Osteocyte (in vitro differentiated cells): ENCODE data around the gene ANKFY1. TPM values are rescaled to one million over a fixed set of nuclear protein-coding genes. Genes with fewer than 3 reads are reported as not detected.

Source experiments
- DNase-seq: peaks from one replicate; pipeline ENCODE4 v3.0.0; 2021; ENCODE audit warnings: mixed read lengths; ENCODE audit not compliant: unreplicated experiment; ENCODE audit errors: extremely low spot score
- H3K27ac Mint-ChIP-seq: one replicate; pipeline ENCODE4 v1.8.0; 2021; ENCODE audit warnings: mild to moderate bottlenecking, mixed read lengths; ENCODE audit not compliant: unreplicated experiment
- H3K27me3 Mint-ChIP-seq: one replicate; pipeline ENCODE4 v1.8.0; 2021; ENCODE audit warnings: mixed read lengths; ENCODE audit not compliant: unreplicated experiment
- H3K36me3 Mint-ChIP-seq: one replicate; pipeline ENCODE4 v1.8.0; 2021; ENCODE audit warnings: mixed read lengths; ENCODE audit not compliant: unreplicated experiment
- H3K4me1 Mint-ChIP-seq: one replicate; pipeline ENCODE4 v1.8.0; 2021; ENCODE audit warnings: mixed read lengths; ENCODE audit not compliant: unreplicated experiment
- H3K4me3 Mint-ChIP-seq: one replicate; pipeline ENCODE4 v1.8.0; 2021; ENCODE audit warnings: mild to moderate bottlenecking, moderate library complexity, mixed read lengths; ENCODE audit not compliant: unreplicated experiment
- H3K9me3 Mint-ChIP-seq: one replicate; pipeline ENCODE4 v1.8.0; 2021; ENCODE audit warnings: mixed read lengths; ENCODE audit not compliant: unreplicated experiment
- CTCF ChIP-seq: fragments of 200-600 bp; sonication (generic); IDR thresholded peaks from 2 replicates; pipeline ENCODE4 v1.5.0; 2021; ENCODE audit warnings: antibody characterized with exemption, mild to moderate bottlenecking, moderate library complexity
- total RNA-seq: library from RNA; stranded (reverse); gene quantifications from 2 replicates; pipeline ENCODE4 v1.2.1, GENCODE V29; 2021

Gene ANKFY1
- total RNA-seq, 1 donor from 2014 or later = 61.2 TPM

- Mint-ChIP-seq H3K27ac (peak overlapping the region; percentile 81), H3K4me1 (peaks cover 68% of the 10 kb centered on the region), H3K9me3 (no peaks in the 10 kb centered on the region), H3K4me3 (no peak overlapping the region), H3K36me3 (peaks cover 32% of the 10 kb centered on the region), H3K27me3 (no peaks in the 10 kb centered on the region)
- TF ChIP-seq CTCF = no peak
- DNase-seq = no peak
These were observed 55.5 kb downstream of the ANKFY1 start for GRCh38 chr17:4208238-4208637.

- H3K4me3 Mint-ChIP-seq = no peak overlapping the region
- peaks cover 66% of the 10 kb centered on the region for H3K4me1 Mint-ChIP-seq
- peaks cover 32% of the 10 kb centered on the region for H3K36me3 Mint-ChIP-seq
- peak overlapping the region; percentile 81 for H3K27ac Mint-ChIP-seq
- DNase-seq = no peak
- no peaks in the 10 kb centered on the region for H3K9me3 Mint-ChIP-seq
- no peaks in the 10 kb centered on the region for H3K27me3 Mint-ChIP-seq
- no peak for TF ChIP-seq CTCF
These were observed 56.8 kb downstream of the ANKFY1 start for GRCh38 chr17:4206962-4207361.

- peaks cover 68% of the 10 kb centered on the region for H3K4me1 Mint-ChIP-seq
- TF ChIP-seq CTCF = no peak
- no peaks in the 10 kb centered on the region for H3K27me3 Mint-ChIP-seq
- DNase-seq = no peak
- no peaks in the 10 kb centered on the region for H3K9me3 Mint-ChIP-seq
- no peak overlapping the region for H3K4me3 Mint-ChIP-seq
- H3K27ac Mint-ChIP-seq = peak overlapping the region; percentile 81
- H3K36me3 Mint-ChIP-seq = peaks cover 32% of the 10 kb centered on the region
These were observed 57.9 kb downstream of the ANKFY1 start for GRCh38 chr17:4205917-4206316.

- H3K27ac Mint-ChIP-seq = peak overlapping the region; percentile 97
- peak; percentile 87 for DNase-seq
- H3K36me3 Mint-ChIP-seq = peaks cover 29% of the 10 kb centered on the region
- peaks cover 65% of the 10 kb centered on the region for H3K4me1 Mint-ChIP-seq
- peak overlapping the region; percentile 38 for H3K4me3 Mint-ChIP-seq
- TF ChIP-seq CTCF = no peak
- H3K9me3 Mint-ChIP-seq = no peaks in the 10 kb centered on the region
- no peaks in the 10 kb centered on the region for H3K27me3 Mint-ChIP-seq
These were observed 59.0 kb downstream of the ANKFY1 start for GRCh38 chr17:4204710-4205173.

GRCh38 chr17:4204190-4204589 is 59.6 kb downstream of the ANKFY1 start:
- peaks cover 25% of the 10 kb centered on the region for H3K36me3 Mint-ChIP-seq
- H3K4me1 Mint-ChIP-seq = peaks cover 63% of the 10 kb centered on the region
- H3K9me3 Mint-ChIP-seq = no peaks in the 10 kb centered on the region
- no peaks in the 10 kb centered on the region for H3K27me3 Mint-ChIP-seq
- TF ChIP-seq CTCF = no peak
- peak overlapping the region; percentile 54 for H3K4me3 Mint-ChIP-seq
- peak overlapping the region; percentile 97 for H3K27ac Mint-ChIP-seq
- DNase-seq = peak; percentile 38
